ENCODE results near the gene PDPK1. TPM values are rescaled to one million over a fixed set of nuclear protein-coding genes. Genes with fewer than 3 reads are reported as not detected.
"Not testable (repeated sequence)": the region's sequence is repeated elsewhere in the genome, so short reads cannot be mapped to it uniquely, and the experiment has no call there.

The PDPK1 gene
- total RNA-seq, 1 experiment from 2014 or later, result 32.3 TPM

DNA sequence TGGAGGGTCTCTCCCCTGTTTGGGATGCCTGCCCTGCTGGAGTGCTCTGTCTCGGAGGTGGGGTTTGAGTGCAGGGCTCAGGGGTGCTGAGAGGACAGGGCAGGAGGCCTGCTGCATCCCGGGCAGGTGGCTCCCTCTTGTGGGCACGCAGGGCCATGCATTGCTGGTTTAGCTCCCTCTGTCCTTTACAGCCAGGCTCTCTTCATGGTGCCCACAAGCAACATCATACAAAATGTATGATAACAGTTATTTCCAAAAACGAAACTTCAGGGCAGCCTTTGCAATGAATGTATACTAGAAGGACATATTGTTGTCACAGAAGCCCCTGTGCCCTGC lies 22.9 kb downstream of the PDPK1 start:
- TF ChIP-seq, protein P1, sequence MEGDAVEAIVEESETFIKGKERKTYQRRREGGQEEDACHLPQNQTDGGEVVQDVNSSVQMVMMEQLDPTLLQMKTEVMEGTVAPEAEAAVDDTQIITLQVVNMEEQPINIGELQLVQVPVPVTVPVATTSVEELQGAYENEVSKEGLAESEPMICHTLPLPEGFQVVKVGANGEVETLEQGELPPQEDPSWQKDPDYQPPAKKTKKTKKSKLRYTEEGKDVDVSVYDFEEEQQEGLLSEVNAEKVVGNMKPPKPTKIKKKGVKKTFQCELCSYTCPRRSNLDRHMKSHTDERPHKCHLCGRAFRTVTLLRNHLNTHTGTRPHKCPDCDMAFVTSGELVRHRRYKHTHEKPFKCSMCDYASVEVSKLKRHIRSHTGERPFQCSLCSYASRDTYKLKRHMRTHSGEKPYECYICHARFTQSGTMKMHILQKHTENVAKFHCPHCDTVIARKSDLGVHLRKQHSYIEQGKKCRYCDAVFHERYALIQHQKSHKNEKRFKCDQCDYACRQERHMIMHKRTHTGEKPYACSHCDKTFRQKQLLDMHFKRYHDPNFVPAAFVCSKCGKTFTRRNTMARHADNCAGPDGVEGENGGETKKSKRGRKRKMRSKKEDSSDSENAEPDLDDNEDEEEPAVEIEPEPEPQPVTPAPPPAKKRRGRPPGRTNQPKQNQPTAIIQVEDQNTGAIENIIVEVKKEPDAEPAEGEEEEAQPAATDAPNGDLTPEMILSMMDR (IDR thresholded peaks at IDR 0.05; ENCODE audit: unreplicated experiment), result peak; percentile 42
- BruUV-seq (replicated peaks); H3K36me3 Mint-ChIP-seq (ENCODE audit: insufficient read depth, unreplicated experiment); H3K27me3 Mint-ChIP-seq (ENCODE audit: insufficient read depth, unreplicated experiment); DNase-seq (ENCODE audit: unreplicated experiment); H3K4me3 Mint-ChIP-seq (ENCODE audit: unreplicated experiment); intact Hi-C loops (cut with micrococcal nuclease); H3K4me1 Mint-ChIP-seq (ENCODE audit: insufficient read depth, unreplicated experiment); H3K27ac Mint-ChIP-seq (ENCODE audit: low read depth, unreplicated experiment); POLR2A ChIA-PET; CTCF ChIA-PET; H3K9me3 Mint-ChIP-seq (ENCODE audit: unreplicated experiment): not testable (repeated sequence)

DNA sequence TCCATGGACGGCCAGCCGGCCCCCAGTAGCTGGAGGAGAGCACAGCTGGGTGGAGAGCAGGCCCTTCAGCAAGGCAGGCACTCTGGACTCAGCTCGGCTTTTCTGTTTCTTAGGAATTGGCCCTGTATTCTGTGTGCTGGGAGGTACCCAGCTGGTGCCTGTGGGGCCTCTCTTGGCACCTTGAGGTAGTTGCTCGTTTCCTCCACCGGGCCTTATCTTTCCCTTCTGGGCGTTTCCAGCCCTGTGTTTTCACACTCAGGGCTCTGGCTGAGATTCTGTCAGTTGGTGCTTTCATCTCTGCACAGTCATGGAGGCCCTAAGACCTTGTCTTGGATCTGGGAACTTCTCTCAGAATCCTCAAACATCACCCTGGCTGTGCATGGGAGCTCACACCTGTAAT lies 29.7 kb downstream of the PDPK1 start:
- H3K36me3 Mint-ChIP-seq (ENCODE audit: insufficient read depth, unreplicated experiment), result not testable (repeated sequence)

DNA sequence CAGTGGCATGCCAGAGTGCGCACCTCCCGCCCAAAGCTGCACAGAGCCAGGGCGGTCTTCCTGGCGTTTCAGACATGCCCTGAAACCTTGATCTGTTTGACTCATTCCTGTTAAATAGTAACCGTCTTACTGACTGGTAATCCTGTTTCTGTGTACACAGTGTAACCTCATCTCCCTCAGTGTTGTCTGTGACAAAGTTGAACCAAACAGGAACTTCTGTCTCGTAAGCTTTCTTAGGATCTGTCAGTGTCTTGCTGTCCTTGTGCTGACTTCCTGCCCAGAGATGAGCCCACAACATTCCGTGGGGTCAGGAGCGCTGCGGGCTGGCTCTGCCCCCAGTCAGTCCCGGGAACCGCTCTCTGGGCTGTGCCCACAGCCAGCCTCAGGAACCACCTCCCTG lies 30.8 kb downstream of the PDPK1 start:
- H3K4me1 Mint-ChIP-seq (ENCODE audit: insufficient read depth, unreplicated experiment); H3K27me3 Mint-ChIP-seq (ENCODE audit: insufficient read depth, unreplicated experiment); H3K4me3 Mint-ChIP-seq (ENCODE audit: unreplicated experiment); BruUV-seq (replicated peaks); CTCF ChIA-PET; intact Hi-C loops (cut with micrococcal nuclease); H3K36me3 Mint-ChIP-seq (ENCODE audit: insufficient read depth, unreplicated experiment); H3K27ac Mint-ChIP-seq (ENCODE audit: low read depth, unreplicated experiment); DNase-seq (ENCODE audit: unreplicated experiment); POLR2A ChIA-PET; H3K9me3 Mint-ChIP-seq (ENCODE audit: unreplicated experiment): not testable (repeated sequence)

More for the DNA sequence above, 29.7 kb downstream of the PDPK1 start:
- H3K4me3 Mint-ChIP-seq (ENCODE audit: unreplicated experiment); POLR2A ChIA-PET; intact Hi-C loops (cut with micrococcal nuclease); CTCF ChIA-PET; H3K4me1 Mint-ChIP-seq (ENCODE audit: insufficient read depth, unreplicated experiment); DNase-seq (ENCODE audit: unreplicated experiment); BruUV-seq (replicated peaks); H3K27me3 Mint-ChIP-seq (ENCODE audit: insufficient read depth, unreplicated experiment); H3K9me3 Mint-ChIP-seq (ENCODE audit: unreplicated experiment); H3K27ac Mint-ChIP-seq (ENCODE audit: low read depth, unreplicated experiment): not testable (repeated sequence)

- H3K27ac Mint-ChIP-seq (ENCODE audit: low read depth, unreplicated experiment); H3K36me3 Mint-ChIP-seq (ENCODE audit: insufficient read depth, unreplicated experiment); H3K4me1 Mint-ChIP-seq (ENCODE audit: insufficient read depth, unreplicated experiment); POLR2A ChIA-PET; BruUV-seq (replicated peaks); H3K4me3 Mint-ChIP-seq (ENCODE audit: unreplicated experiment); H3K27me3 Mint-ChIP-seq (ENCODE audit: insufficient read depth, unreplicated experiment); DNase-seq (ENCODE audit: unreplicated experiment); CTCF ChIA-PET; H3K9me3 Mint-ChIP-seq (ENCODE audit: unreplicated experiment); intact Hi-C loops (cut with micrococcal nuclease): not testable (repeated sequence)
These were observed 34.9 kb downstream of the PDPK1 start for GRCh38 chr16:2572704-2573103.

- BruUV-seq (replicated peaks); H3K4me1 Mint-ChIP-seq (ENCODE audit: insufficient read depth, unreplicated experiment); H3K27me3 Mint-ChIP-seq (ENCODE audit: insufficient read depth, unreplicated experiment); POLR2A ChIA-PET; H3K36me3 Mint-ChIP-seq (ENCODE audit: insufficient read depth, unreplicated experiment); intact Hi-C loops (cut with micrococcal nuclease); H3K27ac Mint-ChIP-seq (ENCODE audit: low read depth, unreplicated experiment); H3K4me3 Mint-ChIP-seq (ENCODE audit: unreplicated experiment); CTCF ChIA-PET; DNase-seq (ENCODE audit: unreplicated experiment); H3K9me3 Mint-ChIP-seq (ENCODE audit: unreplicated experiment): not testable (repeated sequence)
These were observed 38.0 kb downstream of the PDPK1 start for GRCh38 chr16:2575839-2576238.

DNA sequence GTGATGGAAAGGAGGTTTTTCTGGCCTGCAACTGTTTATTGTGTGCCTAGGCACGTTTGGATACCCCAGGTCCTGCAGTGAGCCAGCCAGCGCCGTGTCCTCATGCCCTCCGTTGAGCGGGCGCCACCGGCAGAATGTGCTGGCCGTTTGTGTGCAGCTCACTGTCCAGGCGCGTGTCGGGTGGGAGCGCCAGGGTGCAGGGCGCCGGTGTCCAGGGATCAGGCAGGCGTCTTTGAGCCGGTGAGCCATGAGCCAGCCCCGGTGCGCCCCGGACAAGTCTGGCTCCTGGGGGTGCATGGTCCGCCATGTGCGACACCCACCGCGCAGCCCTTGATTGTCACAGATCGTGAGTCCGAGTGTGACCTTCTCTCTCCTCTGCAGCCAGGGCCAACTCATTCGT lies 39.2 kb downstream of the PDPK1 start:
- CTCF ChIA-PET; POLR2A ChIA-PET; H3K4me3 Mint-ChIP-seq (ENCODE audit: unreplicated experiment); H3K27me3 Mint-ChIP-seq (ENCODE audit: insufficient read depth, unreplicated experiment); H3K4me1 Mint-ChIP-seq (ENCODE audit: insufficient read depth, unreplicated experiment); H3K9me3 Mint-ChIP-seq (ENCODE audit: unreplicated experiment); BruUV-seq (replicated peaks); DNase-seq (ENCODE audit: unreplicated experiment); H3K36me3 Mint-ChIP-seq (ENCODE audit: insufficient read depth, unreplicated experiment); H3K27ac Mint-ChIP-seq (ENCODE audit: low read depth, unreplicated experiment); intact Hi-C loops (cut with micrococcal nuclease): not testable (repeated sequence)

GRCh38 chr16:2578905-2579304 lies 41.1 kb downstream of the PDPK1 start:
- H3K9me3 Mint-ChIP-seq (ENCODE audit: unreplicated experiment); POLR2A ChIA-PET; DNase-seq (ENCODE audit: unreplicated experiment); H3K4me1 Mint-ChIP-seq (ENCODE audit: insufficient read depth, unreplicated experiment); H3K27me3 Mint-ChIP-seq (ENCODE audit: insufficient read depth, unreplicated experiment); H3K4me3 Mint-ChIP-seq (ENCODE audit: unreplicated experiment); intact Hi-C loops (cut with micrococcal nuclease); H3K27ac Mint-ChIP-seq (ENCODE audit: low read depth, unreplicated experiment); CTCF ChIA-PET; H3K36me3 Mint-ChIP-seq (ENCODE audit: insufficient read depth, unreplicated experiment); BruUV-seq (replicated peaks): not testable (repeated sequence)

GRCh38 chr16:2580143-2580542 lies 42.3 kb downstream of the PDPK1 start:
- H3K27me3 Mint-ChIP-seq (ENCODE audit: insufficient read depth, unreplicated experiment); intact Hi-C loops (cut with micrococcal nuclease); CTCF ChIA-PET; H3K36me3 Mint-ChIP-seq (ENCODE audit: insufficient read depth, unreplicated experiment); H3K4me3 Mint-ChIP-seq (ENCODE audit: unreplicated experiment); H3K9me3 Mint-ChIP-seq (ENCODE audit: unreplicated experiment); H3K4me1 Mint-ChIP-seq (ENCODE audit: insufficient read depth, unreplicated experiment); BruUV-seq (replicated peaks); H3K27ac Mint-ChIP-seq (ENCODE audit: low read depth, unreplicated experiment); DNase-seq (ENCODE audit: unreplicated experiment); POLR2A ChIA-PET: not testable (repeated sequence)

DNA sequence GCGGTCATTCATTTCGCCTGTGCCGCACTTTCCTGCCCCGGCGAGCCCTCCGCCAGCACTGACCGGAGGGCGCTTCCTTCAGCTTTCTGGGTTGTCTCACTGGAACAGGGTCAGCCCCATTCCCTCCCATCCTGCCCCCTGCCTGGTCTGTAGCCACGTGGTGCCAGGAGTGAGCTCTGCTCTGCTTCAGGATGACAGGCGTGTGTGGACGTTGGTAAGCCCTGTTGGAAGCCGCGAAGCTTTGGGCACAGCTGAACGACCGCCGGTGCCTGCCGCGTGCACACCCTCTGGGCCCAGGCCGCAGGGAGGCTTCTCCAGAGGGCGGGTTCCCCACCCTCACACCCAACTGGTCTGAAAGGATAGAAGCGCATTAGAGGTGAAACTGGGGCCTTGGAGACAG lies 43.0 kb downstream of the PDPK1 start:
- H3K27ac Mint-ChIP-seq (ENCODE audit: low read depth, unreplicated experiment); CTCF ChIA-PET; POLR2A ChIA-PET; BruUV-seq (replicated peaks); DNase-seq (ENCODE audit: unreplicated experiment); H3K9me3 Mint-ChIP-seq (ENCODE audit: unreplicated experiment); H3K4me3 Mint-ChIP-seq (ENCODE audit: unreplicated experiment); H3K4me1 Mint-ChIP-seq (ENCODE audit: insufficient read depth, unreplicated experiment); intact Hi-C loops (cut with micrococcal nuclease); H3K36me3 Mint-ChIP-seq (ENCODE audit: insufficient read depth, unreplicated experiment); H3K27me3 Mint-ChIP-seq (ENCODE audit: insufficient read depth, unreplicated experiment): not testable (repeated sequence)

All from MCF 10A (cell line).